Osteoblast (primary cell): Measurements from ENCODE around the gene FBXW7. TPM values are rescaled to one million over a fixed set of nuclear protein-coding genes. Genes with fewer than 3 reads are reported as not detected.

Source experiments
- DNase-seq: peaks from one replicate; pipeline ENCODE4 v3.0.0; 2011; ENCODE audit warnings: low spot score, mixed read lengths; ENCODE audit not compliant: insufficient read length; ENCODE audit errors: missing footprints
- H2AFZ ChIP-seq: 2 replicates; pipeline ENCODE4 v1.6.0; 2011; ENCODE audit warnings: mild to moderate bottlenecking, low read length
- H3K27ac ChIP-seq: 2 replicates; pipeline ENCODE4 v1.5.1; 2011; ENCODE audit warnings: mild to moderate bottlenecking, low read depth, low read length, moderate library complexity
- H3K27me3 ChIP-seq: 2 replicates; pipeline ENCODE4 v1.6.0; 2012; ENCODE audit warnings: mild to moderate bottlenecking, control low read depth, inconsistent platforms, low read length, moderate library complexity; ENCODE audit not compliant: insufficient read depth
- H3K36me3 ChIP-seq: 2 replicates; pipeline ENCODE4 v1.5.1; 2011; ENCODE audit warnings: mild to moderate bottlenecking, low read length, control low read depth, moderate library complexity; ENCODE audit not compliant: insufficient read depth
- H3K4me1 ChIP-seq: 2 replicates; pipeline ENCODE4 v1.5.1; 2011; ENCODE audit warnings: mild to moderate bottlenecking, low read length, control low read depth, moderate library complexity; ENCODE audit not compliant: insufficient read depth
- H3K4me2 ChIP-seq: 2 replicates; pipeline ENCODE4 v1.6.0; 2011; ENCODE audit warnings: mild to moderate bottlenecking, low read length; ENCODE audit not compliant: insufficient read depth
- H3K4me3 ChIP-seq: fragments of 200-600 bp; sonication (generic); 3 replicates; pipeline ENCODE4 v1.5.1; 2012; ENCODE audit warnings: mild to moderate bottlenecking, low read length, inconsistent platforms; ENCODE audit not compliant: insufficient read depth
- H3K79me2 ChIP-seq: 2 replicates; pipeline ENCODE4 v1.6.0; 2012; ENCODE audit warnings: mild to moderate bottlenecking, low read length, control low read depth, inconsistent platforms; ENCODE audit not compliant: insufficient read depth
- H3K9me3 ChIP-seq: 2 replicates; pipeline ENCODE4 v1.5.1; 2011; ENCODE audit warnings: low read depth, low read length, control low read depth
- H4K20me1 ChIP-seq: 2 replicates; pipeline ENCODE4 v1.6.0; 2012; ENCODE audit warnings: mild to moderate bottlenecking, low read length, control low read depth; ENCODE audit not compliant: insufficient read depth
- total RNA-seq: library from RNA; depleted of rRNA; stranded (reverse); fragments of >200 nt; gene quantifications from 2 replicates; pipeline ENCODE4 v1.2.3, GENCODE V29; 2012
- TF ChIP-seq, protein P1 (sequence below): IDR thresholded peaks from 2 replicates; pipeline ENCODE4 v1.5.1; 2011; ENCODE audit warnings: mild to moderate bottlenecking, low read depth, low read length, moderate library complexity; ENCODE audit errors: extremely low read depth

FBXW7 gene
- total RNA-seq, 1 donor: 74.9 TPM

- TF ChIP-seq, protein P1, sequence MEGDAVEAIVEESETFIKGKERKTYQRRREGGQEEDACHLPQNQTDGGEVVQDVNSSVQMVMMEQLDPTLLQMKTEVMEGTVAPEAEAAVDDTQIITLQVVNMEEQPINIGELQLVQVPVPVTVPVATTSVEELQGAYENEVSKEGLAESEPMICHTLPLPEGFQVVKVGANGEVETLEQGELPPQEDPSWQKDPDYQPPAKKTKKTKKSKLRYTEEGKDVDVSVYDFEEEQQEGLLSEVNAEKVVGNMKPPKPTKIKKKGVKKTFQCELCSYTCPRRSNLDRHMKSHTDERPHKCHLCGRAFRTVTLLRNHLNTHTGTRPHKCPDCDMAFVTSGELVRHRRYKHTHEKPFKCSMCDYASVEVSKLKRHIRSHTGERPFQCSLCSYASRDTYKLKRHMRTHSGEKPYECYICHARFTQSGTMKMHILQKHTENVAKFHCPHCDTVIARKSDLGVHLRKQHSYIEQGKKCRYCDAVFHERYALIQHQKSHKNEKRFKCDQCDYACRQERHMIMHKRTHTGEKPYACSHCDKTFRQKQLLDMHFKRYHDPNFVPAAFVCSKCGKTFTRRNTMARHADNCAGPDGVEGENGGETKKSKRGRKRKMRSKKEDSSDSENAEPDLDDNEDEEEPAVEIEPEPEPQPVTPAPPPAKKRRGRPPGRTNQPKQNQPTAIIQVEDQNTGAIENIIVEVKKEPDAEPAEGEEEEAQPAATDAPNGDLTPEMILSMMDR: no peak
- H3K9me3 ChIP-seq: no peaks in the 10 kb centered on the region
- H3K4me3 ChIP-seq: no peak overlapping the region
- DNase-seq: no peak
- H3K4me1 ChIP-seq: no peaks in the 10 kb centered on the region
- H3K79me2 ChIP-seq: peaks cover 18% of the 10 kb centered on the region
- no peak overlapping the region for H3K4me2 ChIP-seq
- H3K36me3 ChIP-seq: no peaks in the 10 kb centered on the region
- H4K20me1 ChIP-seq: peaks cover 7% of the 10 kb centered on the region
- no peaks in the 10 kb centered on the region for H3K27me3 ChIP-seq
- H3K27ac ChIP-seq: no peak overlapping the region
- no peak overlapping the region for H2AFZ ChIP-seq
Measured at GRCh38 chr4:152430507-152430906, 105.4 kb downstream of the FBXW7 start.

DNA sequence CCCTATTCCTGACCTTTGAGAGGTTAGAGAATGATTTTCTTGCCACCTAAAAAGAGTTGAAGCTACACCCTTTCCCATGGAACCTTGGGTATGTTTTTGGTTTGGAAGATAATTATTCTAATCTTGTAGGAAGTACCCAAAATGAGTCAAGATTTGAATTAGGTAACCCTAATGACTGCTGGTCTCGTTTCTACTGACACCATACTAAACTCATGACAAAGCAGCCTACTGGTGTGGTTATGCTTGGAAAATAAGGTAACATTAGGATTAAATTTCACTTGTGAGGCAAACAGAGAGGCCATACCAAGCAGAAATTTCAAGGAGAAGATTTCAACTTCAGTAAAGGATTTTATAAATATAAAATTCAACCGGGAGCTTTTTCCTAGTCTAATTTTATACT is 107.9 kb downstream of the FBXW7 start:
- H3K9me3 ChIP-seq: no peaks in the 10 kb centered on the region
- peaks cover 9% of the 10 kb centered on the region for H3K79me2 ChIP-seq
- no peak overlapping the region for H3K4me3 ChIP-seq
- H3K27ac ChIP-seq: no peak overlapping the region
- TF ChIP-seq, protein P1: no peak
- H3K27me3 ChIP-seq: no peaks in the 10 kb centered on the region
- H4K20me1 ChIP-seq: peaks cover 4% of the 10 kb centered on the region
- H3K4me1 ChIP-seq: no peaks in the 10 kb centered on the region
- H3K36me3 ChIP-seq: no peaks in the 10 kb centered on the region
- DNase-seq: no peak
- no peak overlapping the region for H2AFZ ChIP-seq
- H3K4me2 ChIP-seq: no peak overlapping the region

- Histone ChIP-seq H3K27me3 (no peaks in the 10 kb centered on the region), H4K20me1 (no peaks in the 10 kb centered on the region), H3K9me3 (no peaks in the 10 kb centered on the region), H3K4me3 (no peak overlapping the region), H3K27ac (no peak overlapping the region), H3K4me2 (no peak overlapping the region), H3K79me2 (peaks cover 7% of the 10 kb centered on the region), H3K36me3 (no peaks in the 10 kb centered on the region), H3K4me1 (no peaks in the 10 kb centered on the region), H2AFZ (no peak overlapping the region)
- DNase-seq: no peak
- TF ChIP-seq, protein P1: no peak
Measured at GRCh38 chr4:152424977-152425376, 110.9 kb downstream of the FBXW7 start.

- no peak for DNase-seq
- TF ChIP-seq, protein P1: no peak
- Histone ChIP-seq H3K4me3 (no peak overlapping the region), H3K27ac (no peak overlapping the region), H3K79me2 (peaks cover 6% of the 10 kb centered on the region), H2AFZ (no peak overlapping the region), H3K9me3 (no peaks in the 10 kb centered on the region), H3K36me3 (no peaks in the 10 kb centered on the region), H4K20me1 (no peaks in the 10 kb centered on the region), H3K4me1 (no peaks in the 10 kb centered on the region), H3K27me3 (no peaks in the 10 kb centered on the region), H3K4me2 (no peak overlapping the region)
Measured at GRCh38 chr4:152424396-152424795, 111.5 kb downstream of the FBXW7 start.
